SK-N-SH (cell line): ENCODE measurements around the gene TSEN15. TPM values are rescaled to one million over a fixed set of nuclear protein-coding genes. Genes with fewer than 3 reads are reported as not detected.

Experiments
- CTCF ChIA-PET: fragments of 300-600, 350-600 bp; formaldehyde crosslinking; extraction: SDS; loops from one replicate; lab custom pipeline; 2021; lab: Yijun Ruan, JAX
- POLR2A ChIA-PET: fragments of 350-600 bp; sonication (Branson Sonifier 250); formaldehyde crosslinking; extraction: SDS; loops from one replicate; lab custom pipeline; 2020; ENCODE audit warnings: antibody characterized with exemption, inconsistent platforms; lab: Yijun Ruan, JAX
- DNase-seq: peaks from one replicate; pipeline ENCODE4 v3.0.0; 2012
- H2AFZ ChIP-seq: fragments of 200-600 bp; sonication (generic); 2 replicates; pipeline ENCODE4 v1.8.1; 2016; ENCODE audit warnings: antibody characterized with exemption, mild to moderate bottlenecking, low read depth
- H3F3A ChIP-seq: fragments of 200-600 bp; sonication (generic); replicated peaks from 2 replicates; pipeline ENCODE3; 2016; ENCODE audit warnings: antibody characterized with exemption, mild to moderate bottlenecking; ENCODE audit not compliant: insufficient read depth
- H3K27ac ChIP-seq, 2 experiments: fragments of 200-500 bp in 1 of 2; fragments of 200-600 bp in 1 of 2; sonication (Bioruptor generic) in 1 of 2; sonication (generic), shearing (Covaris generic) in 1 of 2; 2 replicates each; pipeline versions ENCODE4 v1.5.1 to v1.6.1; 2014 to 2016; ENCODE audit warnings: low read depth in 2 of 2, inconsistent platforms in 1 of 2, low read length in 1 of 2, mild to moderate bottlenecking in 1 of 2, mixed read lengths in 1 of 2
- H3K27me3 ChIP-seq: fragments of 200-600 bp; sonication (generic), shearing (Covaris generic); 2 replicates; pipeline ENCODE4 v1.6.1; 2016; ENCODE audit warnings: mixed run types; ENCODE audit not compliant: insufficient read depth
- H3K36me3 ChIP-seq, 2 experiments: fragments of 200-500 bp in 1 of 2; fragments of 200-600 bp in 1 of 2; sonication (Bioruptor generic) in 1 of 2; sonication (generic) in 1 of 2; replicated peaks in 1 of 2; 2 replicates each; pipeline versions ENCODE3 to v1.5.1; 2014 to 2016; ENCODE audit warnings: low read length in 1 of 2, mild to moderate bottlenecking in 1 of 2; ENCODE audit not compliant: insufficient read depth in 2 of 2, control insufficient read depth in 1 of 2
- H3K4me1 ChIP-seq, 2 experiments: fragments of 200-500 bp in 1 of 2; fragments of 200-600 bp in 1 of 2; sonication (Bioruptor generic) in 1 of 2; sonication (generic), shearing (Covaris generic) in 1 of 2; 2 replicates each; pipeline versions ENCODE4 v1.5.1 to v1.6.1; 2014 to 2016; ENCODE audit warnings: low read depth in 1 of 2, low read length in 1 of 2, mixed run types in 1 of 2; ENCODE audit not compliant: insufficient read depth in 2 of 2, control insufficient read depth in 1 of 2
- H3K4me2 ChIP-seq: fragments of 200-600 bp; sonication (generic), shearing (Covaris generic); 2 replicates; pipeline ENCODE4 v1.6.1; 2017; ENCODE audit warnings: mixed run types
- H3K4me3 ChIP-seq, 2 experiments: fragments of 200-500 bp in 1 of 2; fragments of 200-600 bp in 1 of 2; sonication (Bioruptor generic) in 1 of 2; sonication (generic), shearing (Covaris generic) in 1 of 2; 2 replicates each; pipeline versions ENCODE4 v1.5.1 to v1.8.1; 2014 to 2016; ENCODE audit warnings: low read depth in 2 of 2, inconsistent platforms in 1 of 2, low read length in 1 of 2, mild to moderate bottlenecking in 1 of 2, mixed read lengths in 1 of 2, moderate library complexity in 1 of 2
- H3K79me2 ChIP-seq: fragments of 200-600 bp; sonication (generic); 2 replicates; pipeline ENCODE4 v1.8.1; 2017; ENCODE audit warnings: mild to moderate bottlenecking; ENCODE audit not compliant: insufficient read depth
- H3K9ac ChIP-seq: fragments of 200-600 bp; sonication (generic); 2 replicates; pipeline ENCODE4 v1.6.1; 2017; ENCODE audit warnings: mixed run types
- H3K9me2 ChIP-seq: fragments of 200-600 bp; sonication (generic); 2 replicates; pipeline ENCODE4 v1.6.1; 2017; ENCODE audit warnings: mixed run types
- H3K9me3 ChIP-seq: fragments of 200-600 bp; sonication (generic); 2 replicates; pipeline ENCODE4 v1.6.1; 2017; ENCODE audit warnings: mixed run types, mild to moderate bottlenecking, moderate library complexity
- H4K20me1 ChIP-seq: fragments of 200-600 bp; sonication (generic); 2 replicates; pipeline ENCODE4 v1.6.1; 2017; ENCODE audit warnings: mild to moderate bottlenecking, mixed run types; ENCODE audit not compliant: insufficient read depth
- CHD2 ChIP-seq: fragments of 150-350 bp; IDR thresholded peaks from 2 replicates; pipeline ENCODE4 v1.6.1; 2018; ENCODE audit warnings: low read length; ENCODE audit not compliant: partially characterized antibody
- EP300 ChIP-seq, 2 experiments: IDR thresholded peaks; 2 replicates each; pipeline versions ENCODE4 v1.4.0 to v1.6.1; 2012; ENCODE audit warnings: borderline replicate concordance in 1 of 2, low read depth in 1 of 2, low read length in 1 of 2
- EZH2phosphoT487 ChIP-seq: fragments of 200-600 bp; sonication (generic); IDR thresholded peaks from 2 replicates; pipeline ENCODE4 v1.6.1; 2017; ENCODE audit warnings: low read depth, mixed run types, mild to moderate bottlenecking, antibody characterized with exemption, moderate library complexity, borderline replicate concordance
- FOXJ3 ChIP-seq: sonication (generic); formaldehyde crosslinking; IDR thresholded peaks from 2 replicates; pipeline ENCODE4 v1.5.1; 2020; ENCODE audit warnings: mild to moderate bottlenecking, missing genetic modification reagents
- GATA2 ChIP-seq: sonication (generic); formaldehyde crosslinking; IDR thresholded peaks from 2 replicates; pipeline ENCODE4 v1.5.0; 2020; ENCODE audit warnings: mild to moderate bottlenecking, missing genetic modification reagents
- IRF3 ChIP-seq: fragments of 150-350 bp; IDR thresholded peaks from 2 replicates; pipeline ENCODE4 v1.6.1; 2016; ENCODE audit warnings: mild to moderate bottlenecking, low read depth, low read length
- JUND ChIP-seq: IDR thresholded peaks from 2 replicates; pipeline ENCODE4 v1.4.0; 2012
- MAX ChIP-seq: IDR thresholded peaks from 2 replicates; pipeline ENCODE4 v1.4.0; 2012; ENCODE audit warnings: low read depth
- MXI1 ChIP-seq: IDR thresholded peaks from 2 replicates; pipeline ENCODE4 v1.6.1; 2012; ENCODE audit warnings: mild to moderate bottlenecking, low read depth, low read length, improper control_type of control experiment
- NFIC ChIP-seq: IDR thresholded peaks from 2 replicates; pipeline ENCODE4 v1.4.0; 2012; ENCODE audit warnings: borderline replicate concordance
- NRF1 ChIP-seq: IDR thresholded peaks from 2 replicates; pipeline ENCODE4 v1.6.1; 2012; ENCODE audit warnings: low read depth, mild to moderate bottlenecking, low read length
- PBX3 ChIP-seq: IDR thresholded peaks from 2 replicates; pipeline ENCODE4; 2012
- POLR2AphosphoS5 ChIP-seq: IDR thresholded peaks from 2 replicates; pipeline ENCODE4 v1.6.1; 2012; ENCODE audit warnings: low read depth, low read length
- RAD21 ChIP-seq: IDR thresholded peaks from 2 replicates; pipeline ENCODE4 v1.6.1; 2012; ENCODE audit warnings: mild to moderate bottlenecking, low read length
- RCOR1 ChIP-seq: fragments of 150-350 bp; IDR thresholded peaks from 2 replicates; pipeline ENCODE4 v1.6.1; 2017; ENCODE audit warnings: antibody characterized with exemption, low read length
- RFX5 ChIP-seq: IDR thresholded peaks from 2 replicates; pipeline ENCODE4 v1.6.1; 2012; ENCODE audit warnings: mild to moderate bottlenecking, improper control_type of control experiment, low read length
- RXRA ChIP-seq: IDR thresholded peaks from 2 replicates; pipeline ENCODE4 v1.4.0; 2012; ENCODE audit warnings: low read depth, mild to moderate bottlenecking, borderline replicate concordance
- SIN3A ChIP-seq: IDR thresholded peaks from 2 replicates; pipeline ENCODE4 v1.6.1; 2012; ENCODE audit warnings: low read depth, mild to moderate bottlenecking, low read length, moderate library complexity, borderline replicate concordance
- SMC3 ChIP-seq: IDR thresholded peaks from 2 replicates; pipeline ENCODE4 v1.6.1; 2012; ENCODE audit warnings: low read depth, low read length, improper control_type of control experiment
- TAF1 ChIP-seq: IDR thresholded peaks from 2 replicates; pipeline ENCODE4 v1.6.1; 2012; ENCODE audit warnings: low read depth, mild to moderate bottlenecking, low read length, moderate library complexity, borderline replicate concordance
- TCF12 ChIP-seq: IDR thresholded peaks from 2 replicates; pipeline ENCODE4 v1.4.0; 2012
- TEAD4 ChIP-seq: IDR thresholded peaks from 2 replicates; pipeline ENCODE4 v1.4.0; 2012; ENCODE audit warnings: mild to moderate bottlenecking, borderline replicate concordance; ENCODE audit not compliant: insufficient read depth
- USF2 ChIP-seq: fragments of 150-350 bp; IDR thresholded peaks from 2 replicates; pipeline ENCODE4 v1.6.1; 2017; ENCODE audit warnings: antibody characterized with exemption, low read length, low read depth, borderline replicate concordance
- WGBS: methylation state at CpG from one replicate; pipeline ENCODE4 v1.1.6; 2017; ENCODE audit warnings: low lambda C conversion rate; 5-methylcytosine and 5-hydroxymethylcytosine counted together
- polyA plus RNA-seq, 3 experiments: library from polyadenylated mRNA; depleted of rRNA; stranded (reverse); fragments of >200 nt; gene quantifications; 2 replicates each; pipeline ENCODE4 v1.2.3, GENCODE V29; 2012

TSEN15 gene
- polyA plus RNA-seq, 1 of the 3 experiments (the other 2 are of a cell fraction): 29.0 TPM

GRCh38 chr1:184020328-184020727, 31.2 kb upstream of the TSEN15 start:
- TF ChIP-seq JUND (no peak), RAD21 (no peak), POLR2AphosphoS5 (no peak), MAX (no peak), EZH2phosphoT487 (no peak), RFX5 (no peak), RXRA (no peak), SMC3 (no peak), IRF3 (no peak), EP300 (IDR thresholded peaks at IDR 0.05; ENCODE audit: borderline replicate concordance in 1 of 2, low read depth in 1 of 2, low read length in 1 of 2) (no peak), FOXJ3 (CRISPR knock-in tag) (no peak), RCOR1 (no peak), TEAD4 (no peak), NFIC (no peak), GATA2 (CRISPR knock-in tag) (no peak), MXI1 (no peak), CHD2 (no peak), TCF12 (no peak), TAF1 (no peak)
- no peak overlapping the region for H3K9ac ChIP-seq
- H3K4me3 ChIP-seq: no peak overlapping the region
- ChIA-PET POLR2A (no interaction called here), CTCF (no interaction called here)
- H3K4me2 ChIP-seq: no peak overlapping the region
- H4K20me1 ChIP-seq: no peaks in the 10 kb centered on the region
- H3K79me2 ChIP-seq: no peaks in the 10 kb centered on the region
- H3K4me1 ChIP-seq: peaks cover 25 to 50% of the 10 kb centered on the region in 2 experiments; a peak in 3 of 4 replicates
- DNase-seq: no peak
- H3K9me2 ChIP-seq: no peaks in the 10 kb centered on the region
- H3F3A ChIP-seq: peaks cover 5% of the 10 kb centered on the region
- no peak overlapping the region for H3K27ac ChIP-seq
- H3K36me3 ChIP-seq: no peaks in the 10 kb centered on the region
- no peaks in the 10 kb centered on the region for H3K27me3 ChIP-seq
- 95% methylated on average over 2 of the region's 2 CpGs for WGBS
- H2AFZ ChIP-seq: no peak overlapping the region
- H3K9me3 ChIP-seq: no peaks in the 10 kb centered on the region

- DNase-seq: no peak
- Histone ChIP-seq H3K9me3 (no peaks in the 10 kb centered on the region), H3K36me3 (no peaks in the 10 kb centered on the region), H4K20me1 (no peaks in the 10 kb centered on the region), H3K9me2 (no peaks in the 10 kb centered on the region), H3K27me3 (no peaks in the 10 kb centered on the region), H3K9ac (no peak overlapping the region), H3K4me3 (no peak overlapping the region), H3K27ac (peak overlapping the region in 1 of 2 experiments; percentile 62; a peak in 1 of 4 replicates), H3K4me2 (no peak overlapping the region), H3F3A (peaks cover 5% of the 10 kb centered on the region), H3K4me1 (peaks cover 29 to 55% of the 10 kb centered on the region in 2 experiments; a peak in 3 of 4 replicates), H2AFZ (no peak overlapping the region), H3K79me2 (no peaks in the 10 kb centered on the region)
- ChIA-PET POLR2A (no interaction called here), CTCF (no interaction called here)
- TF ChIP-seq FOXJ3 (CRISPR knock-in tag) (no peak), IRF3 (no peak), USF2 (no peak), JUND (no peak), RAD21 (no peak), NRF1 (no peak), PBX3 (no peak), SIN3A (no peak), MXI1 (no peak)
- 54% methylated on average over 3 of the region's 3 CpGs for WGBS
Measured at GRCh38 chr1:184020855-184021254, 30.7 kb upstream of the TSEN15 start.
